C4-2B (cell line): ENCODE results near the gene DST.

Source experiments
- H3K27ac ChIP-seq: fragments of 450-650 bp; 2 replicates; pipeline ENCODE4 v1.5.1; 2017
- ZFX ChIP-seq: fragments of 450-650 bp; IDR thresholded peaks from 2 replicates; pipeline ENCODE4 v1.6.1; 2017
- TF ChIP-seq, protein P1 (sequence below): fragments of 450-650 bp; conservative IDR thresholded peaks from 2 replicates; pipeline ENCODE4 v1.5.1; 2017; ENCODE audit warnings: mild to moderate bottlenecking

The DST gene

DNA sequence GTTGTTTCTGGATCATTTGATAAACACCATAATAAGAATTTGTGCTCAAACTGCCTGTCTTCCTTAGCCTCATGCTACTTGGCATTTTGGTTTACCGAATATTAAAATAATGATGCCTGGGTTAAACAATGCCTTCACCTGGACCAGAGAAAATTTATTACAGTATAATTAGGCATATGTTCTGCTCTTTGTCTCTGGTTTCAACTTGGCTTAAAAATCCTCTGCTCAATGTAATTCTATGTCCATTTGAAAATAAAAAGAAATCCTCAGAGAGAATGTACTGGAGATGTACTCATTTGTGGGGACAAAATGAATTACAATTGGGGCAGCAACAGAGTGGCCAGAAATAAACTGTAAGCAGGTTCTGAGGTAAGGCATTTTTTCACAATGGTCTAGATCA, 95.0 kb downstream of the DST start:
- H3K27ac ChIP-seq: no peak overlapping the region
- no peak for TF ChIP-seq ZFX
- TF ChIP-seq, protein P1, sequence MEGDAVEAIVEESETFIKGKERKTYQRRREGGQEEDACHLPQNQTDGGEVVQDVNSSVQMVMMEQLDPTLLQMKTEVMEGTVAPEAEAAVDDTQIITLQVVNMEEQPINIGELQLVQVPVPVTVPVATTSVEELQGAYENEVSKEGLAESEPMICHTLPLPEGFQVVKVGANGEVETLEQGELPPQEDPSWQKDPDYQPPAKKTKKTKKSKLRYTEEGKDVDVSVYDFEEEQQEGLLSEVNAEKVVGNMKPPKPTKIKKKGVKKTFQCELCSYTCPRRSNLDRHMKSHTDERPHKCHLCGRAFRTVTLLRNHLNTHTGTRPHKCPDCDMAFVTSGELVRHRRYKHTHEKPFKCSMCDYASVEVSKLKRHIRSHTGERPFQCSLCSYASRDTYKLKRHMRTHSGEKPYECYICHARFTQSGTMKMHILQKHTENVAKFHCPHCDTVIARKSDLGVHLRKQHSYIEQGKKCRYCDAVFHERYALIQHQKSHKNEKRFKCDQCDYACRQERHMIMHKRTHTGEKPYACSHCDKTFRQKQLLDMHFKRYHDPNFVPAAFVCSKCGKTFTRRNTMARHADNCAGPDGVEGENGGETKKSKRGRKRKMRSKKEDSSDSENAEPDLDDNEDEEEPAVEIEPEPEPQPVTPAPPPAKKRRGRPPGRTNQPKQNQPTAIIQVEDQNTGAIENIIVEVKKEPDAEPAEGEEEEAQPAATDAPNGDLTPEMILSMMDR: no peak

GRCh38 chr6:56542364-56543331, 100.0 kb downstream of the DST start:
- H3K27ac ChIP-seq: peak overlapping the region; percentile 75
- TF ChIP-seq, protein P1: peak; percentile 34
- TF ChIP-seq ZFX: 0 out of 2 replicates have a peak, but pooled peaks have one; percentile 24

DNA sequence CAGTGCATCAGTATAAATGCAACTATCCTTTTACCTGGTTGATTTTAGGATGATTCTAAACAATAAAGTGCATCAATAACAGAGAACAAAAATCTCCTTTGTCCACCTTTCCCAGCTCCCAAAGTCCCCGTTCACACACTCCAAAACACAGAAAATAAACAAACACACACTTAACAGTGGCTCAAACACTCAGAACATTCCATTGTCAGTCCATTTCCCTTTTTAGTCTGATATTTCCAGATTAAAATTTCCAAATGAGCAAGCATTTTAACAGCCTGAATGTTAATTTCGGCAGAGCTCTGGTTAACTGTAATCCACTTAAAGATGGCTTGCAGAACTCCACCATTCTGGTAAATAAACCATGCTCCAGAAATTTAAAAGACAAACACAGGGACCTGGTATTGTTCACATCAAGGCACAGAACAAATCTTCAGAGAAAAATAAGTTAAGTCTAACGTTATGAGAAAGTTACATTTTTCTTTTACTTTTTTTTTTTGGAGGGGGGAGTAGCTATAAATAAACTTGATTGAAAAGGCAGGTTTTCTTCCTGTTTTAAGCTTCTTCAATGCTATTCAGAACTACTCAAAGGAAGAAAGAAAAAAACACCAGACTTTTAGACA, 100.8 kb downstream of the DST start:
- peak overlapping the region; percentile 75 for H3K27ac ChIP-seq
- no peak for TF ChIP-seq ZFX
- TF ChIP-seq, protein P1: no peak

DNA sequence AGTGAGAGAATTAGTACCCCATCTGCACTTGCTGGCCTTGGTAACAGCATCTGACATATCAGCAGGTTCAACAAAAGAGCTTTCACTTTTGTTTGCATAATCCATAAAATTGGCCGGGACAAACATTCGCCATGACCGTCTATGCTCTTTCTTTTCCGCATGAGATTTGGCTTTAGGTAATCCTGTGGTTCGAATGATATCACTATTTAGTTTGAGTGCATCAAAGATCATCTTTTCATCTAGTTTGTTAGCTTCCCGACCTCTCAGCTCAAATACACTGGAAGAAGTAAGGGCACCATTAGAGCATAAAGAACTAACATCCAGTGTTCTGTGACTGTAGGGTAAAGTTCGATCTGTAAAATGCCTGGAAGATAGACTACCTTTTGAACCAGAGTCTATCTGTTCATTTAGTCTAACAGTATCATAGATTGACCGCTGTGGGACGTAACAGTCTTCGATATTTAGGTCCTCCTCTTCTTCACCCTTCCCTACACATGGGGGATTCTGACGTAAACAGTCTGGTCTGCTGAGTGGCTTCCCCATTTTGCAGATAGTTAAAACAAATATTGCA, 101.6 kb downstream of the DST start:
- peak overlapping the region; percentile 11; the same call in 1 of the 2 replicates for H3K27ac ChIP-seq
- TF ChIP-seq ZFX: no peak
- TF ChIP-seq, protein P1: no peak

- peak overlapping the region; percentile 11; the same call in 1 of the 2 replicates for H3K27ac ChIP-seq
These were observed 102.3 kb downstream of the DST start for GRCh38 chr6:56540232-56541029.

GRCh38 chr6:56539527-56540105, 103.1 kb downstream of the DST start:
- no peak overlapping the region for H3K27ac ChIP-seq
- TF ChIP-seq, protein P1: no peak
- no peak for TF ChIP-seq ZFX

More at GRCh38 chr6:56540232-56541029, 102.3 kb downstream of the DST start:
- TF ChIP-seq ZFX: no peak
- TF ChIP-seq, protein P1: no peak
